Cardiac atrium fibroblast (primary cell): Measurements from ENCODE around the gene CD207. TPM values are rescaled to one million over a fixed set of nuclear protein-coding genes. Genes with fewer than 3 reads are reported as not detected.

Experiments used
- total RNA-seq: library from RNA; depleted of rRNA; stranded (reverse); fragments of >200 nt; gene quantifications from 2 replicates; pipeline ENCODE4 v1.2.3, GENCODE V29; 2015

The CD207 gene
- not detected in 2 replicates for total RNA-seq

DNA sequence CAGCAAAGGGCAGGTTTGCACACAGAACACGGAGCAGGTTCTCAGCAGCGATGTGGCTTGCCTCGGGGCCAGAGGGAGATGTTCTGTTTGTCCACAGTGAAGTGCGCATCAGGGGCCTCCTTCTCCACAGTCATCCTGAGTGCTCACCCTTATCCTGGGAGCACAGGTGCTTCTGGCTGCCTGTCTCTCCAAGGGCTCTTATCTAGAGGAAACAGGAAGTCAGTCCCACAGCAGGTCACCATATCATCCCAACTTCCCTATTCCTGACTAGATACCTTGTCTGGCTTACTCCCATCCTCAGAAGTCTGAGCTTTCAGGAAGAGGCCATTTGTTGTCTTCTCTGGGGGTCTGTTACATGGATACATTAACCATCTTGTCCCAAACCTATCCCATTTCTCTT lies at the start of gene CD207:
Gene CD207, minus strand, starts transcription at position 174 of the 400 bp plus-strand sequence. Its CDS starts 40 bp downstream, at position 134.

DNA sequence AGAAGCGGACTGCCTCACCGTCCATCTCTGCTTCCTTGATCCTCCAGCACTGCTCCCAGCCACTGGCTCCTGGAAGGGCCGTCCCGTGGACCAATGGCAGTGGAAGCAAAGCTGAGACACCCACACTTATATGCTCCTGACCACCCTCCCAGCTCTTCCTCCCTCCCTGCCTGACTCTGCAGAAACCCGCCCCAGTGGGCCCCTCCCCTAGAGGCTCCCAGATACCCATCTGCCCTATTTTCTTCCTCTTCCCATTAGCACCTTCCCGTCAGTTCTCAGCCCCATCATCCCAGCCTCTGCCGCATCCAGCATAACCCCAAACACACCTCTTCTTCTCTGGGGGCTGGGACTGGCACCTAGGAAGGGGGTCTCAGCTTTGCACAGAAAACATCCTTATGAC lies 15.1 kb downstream of the CD207 start, which contains the start of gene CLEC4F:
Gene CLEC4F, minus strand, starts transcription at position 101 of the 400 bp plus-strand sequence. Its CDS starts 76 bp downstream, at position 25.

DNA sequence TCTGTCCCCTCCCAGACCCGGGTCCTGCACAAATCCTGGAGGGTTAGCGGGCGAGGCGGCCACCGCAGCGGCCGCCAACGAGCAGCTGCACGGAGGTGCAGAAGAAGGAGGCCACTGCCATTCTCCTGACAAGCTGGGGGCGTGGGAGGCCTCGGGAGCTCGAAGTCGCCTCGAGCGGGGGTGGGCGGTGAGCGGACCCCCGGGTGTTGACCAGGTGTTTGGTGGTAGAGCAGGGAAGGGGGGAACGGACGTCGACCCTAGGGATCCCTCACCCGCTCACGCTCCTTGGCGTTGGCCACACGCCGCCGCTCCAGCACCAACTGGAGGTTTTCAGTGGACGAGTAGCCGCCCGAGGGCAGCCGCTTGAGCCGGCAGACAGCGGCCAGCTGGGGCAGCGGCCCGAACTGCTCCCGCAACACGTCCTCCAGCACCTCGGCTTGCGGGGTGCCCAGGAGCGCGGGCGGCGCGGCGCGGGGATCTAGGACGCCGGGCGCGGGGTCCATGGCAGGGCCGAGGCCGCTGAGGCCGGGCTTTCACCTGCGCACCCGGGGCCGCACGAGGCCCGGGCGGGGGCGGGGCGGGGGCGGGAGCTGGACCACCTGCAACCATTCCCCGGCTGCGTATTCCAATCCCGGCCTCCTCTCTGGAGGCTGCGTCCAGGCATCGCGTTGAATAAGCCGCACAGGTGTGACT lies 45.3 kb downstream of the CD207 start, which contains the start of gene FIGLA:
Gene FIGLA, minus strand, starts transcription at position 508 of the 693 bp plus-strand sequence. Its CDS starts 5 bp downstream, at position 503.

Other genes starting within 250 kb of the CD207 start
- not detected in 2 replicates for gene ADD2, start 67.6 kb downstream of the CD207 start, total RNA-seq
- not detected in 2 replicates for gene FIGLA, start 45.2 kb downstream of the CD207 start, total RNA-seq
- not detected in 2 replicates for gene CLEC4F, start 15.2 kb downstream of the CD207 start, total RNA-seq
- gene VAX2, start 64.8 kb upstream of the CD207 start, total RNA-seq, result 0.72 and 2.4 TPM in 2 replicates
- gene ATP6V1B1, start 100.1 kb upstream of the CD207 start, total RNA-seq, result 1.1 and 2.2 TPM in 2 replicates
- gene ANKRD53, start 142.8 kb upstream of the CD207 start, total RNA-seq, result under 0.01 TPM in 2 replicates
- 34.3 and 46.4 TPM in 2 replicates for gene TEX261, start 159.1 kb upstream of the CD207 start, total RNA-seq
- 88.6 and 92.8 TPM in 2 replicates for gene NAGK, start 232.8 kb upstream of the CD207 start, total RNA-seq